Mesendoderm (in vitro differentiated cells): ENCODE results near the gene CHRM4.
A peak's percentile ranks its signal among the peaks of the same experiment; 100 is the strongest.

Source experiments
- DNase-seq: peaks from one replicate; pipeline ENCODE4 v3.0.0; 2013
- H2AK5ac ChIP-seq: 2 replicates; pipeline ENCODE4 v1.6.1; 2013; ENCODE audit warnings: low read length, inconsistent platforms
- H2BK120ac ChIP-seq: 2 replicates; pipeline ENCODE4 v1.6.1; 2013; ENCODE audit warnings: low read depth, mild to moderate bottlenecking, low read length, moderate library complexity, mixed read lengths
- H2BK15ac ChIP-seq: replicated peaks from 2 replicates; pipeline ENCODE4 v1.6.1; 2013; ENCODE audit warnings: low read depth, mild to moderate bottlenecking, moderate library complexity
- H2BK5ac ChIP-seq: 2 replicates; pipeline ENCODE4 v1.6.1; 2013; ENCODE audit warnings: low read length, inconsistent platforms
- H3K18ac ChIP-seq: 2 replicates; pipeline ENCODE4 v1.6.1; 2013; ENCODE audit warnings: mild to moderate bottlenecking, low read length, mixed read lengths
- H3K23ac ChIP-seq: one replicate; pipeline ENCODE4 v1.6.1; 2013; ENCODE audit warnings: low read length
- H3K27ac ChIP-seq: 2 replicates; pipeline ENCODE4 v1.5.1; 2013; ENCODE audit warnings: low read depth, mild to moderate bottlenecking, inconsistent platforms, low read length, moderate library complexity
- H3K27me3 ChIP-seq: 2 replicates; pipeline ENCODE4 v1.6.1; 2013; ENCODE audit warnings: low read length, control low read depth, mild to moderate bottlenecking, inconsistent platforms; ENCODE audit not compliant: insufficient read depth, poor library complexity
- H3K36me3 ChIP-seq: 2 replicates; pipeline ENCODE4 v1.6.1; 2013; ENCODE audit warnings: low read length, inconsistent platforms; ENCODE audit not compliant: control insufficient read depth, insufficient read depth
- H3K4ac ChIP-seq: one replicate; pipeline ENCODE4 v1.6.1; 2013; ENCODE audit warnings: low read depth, mild to moderate bottlenecking, low read length, moderate library complexity
- H3K4me1 ChIP-seq: 2 replicates; pipeline ENCODE4 v1.6.1; 2013; ENCODE audit warnings: low read depth, low read length, inconsistent platforms; ENCODE audit not compliant: control insufficient read depth
- H3K4me2 ChIP-seq: 2 replicates; pipeline ENCODE4 v1.6.1; 2013; ENCODE audit warnings: low read length
- H3K4me3 ChIP-seq: 2 replicates; pipeline ENCODE4 v1.5.1; 2013; ENCODE audit warnings: mild to moderate bottlenecking, low read length
- H3K56ac ChIP-seq: one replicate; pipeline ENCODE4 v1.6.1; 2013; ENCODE audit warnings: low read length
- H3K79me1 ChIP-seq: 2 replicates; pipeline ENCODE4 v1.6.1; 2013; ENCODE audit warnings: low read length, inconsistent platforms
- H3K79me2 ChIP-seq: 2 replicates; pipeline ENCODE4 v1.6.1; 2013; ENCODE audit warnings: mild to moderate bottlenecking, low read length; ENCODE audit not compliant: control insufficient read depth, insufficient read depth
- H3K9ac ChIP-seq: 2 replicates; pipeline ENCODE4 v1.6.1; 2013; ENCODE audit warnings: low read length, inconsistent platforms
- H4K5ac ChIP-seq: one replicate; pipeline ENCODE4 v1.6.1; 2013; ENCODE audit warnings: low read length
- H4K8ac ChIP-seq: one replicate; pipeline ENCODE4 v1.6.1; 2013; ENCODE audit warnings: low read depth, mild to moderate bottlenecking, control low read depth, low read length, moderate library complexity
- WGBS: extraction: QIAGEN DNeasy Blood & Tissue Kit; methylation state at CpG from one replicate; pipeline ENCODE4 v1.1.7; 2013; ENCODE audit warnings: low lambda C conversion rate, missing lambda C conversion rate; ENCODE audit not compliant: insufficient coverage; ENCODE audit errors: extremely low coverage; 5-methylcytosine and 5-hydroxymethylcytosine counted together

The CHRM4 gene

GRCh38 chr11:46420513-46420912, 28.9 kb upstream of the CHRM4 start:
- no peak for DNase-seq
- no peak overlapping the region for H2BK120ac ChIP-seq
- H3K4me3 ChIP-seq: no peak overlapping the region
- no peak overlapping the region for H3K9ac ChIP-seq
- H3K23ac ChIP-seq: no peak overlapping the region
- H3K4ac ChIP-seq: no peak overlapping the region
- peaks cover 1% of the 10 kb centered on the region for H3K36me3 ChIP-seq
- no peak overlapping the region for H2AK5ac ChIP-seq
- no peaks in the 10 kb centered on the region for H3K4me1 ChIP-seq
- H3K56ac ChIP-seq: no peak overlapping the region
- no peak overlapping the region for H4K5ac ChIP-seq
- no peaks in the 10 kb centered on the region for H3K79me2 ChIP-seq
- no peaks in the 10 kb centered on the region for H3K27me3 ChIP-seq
- no peak overlapping the region for H2BK15ac ChIP-seq
- no peak overlapping the region for H3K27ac ChIP-seq
- H3K79me1 ChIP-seq: no peaks in the 10 kb centered on the region
- H4K8ac ChIP-seq: no peak overlapping the region
- H2BK5ac ChIP-seq: no peak overlapping the region
- no peak overlapping the region for H3K18ac ChIP-seq
- no peak overlapping the region for H3K4me2 ChIP-seq
- no CpG with 5 or more reads among the region's 1 CpG for WGBS

GRCh38 chr11:46418751-46419150, 27.2 kb upstream of the CHRM4 start:
- Histone ChIP-seq H3K56ac (no peak overlapping the region), H2BK15ac (no peak overlapping the region), H3K23ac (no peak overlapping the region), H4K5ac (no peak overlapping the region), H4K8ac (no peak overlapping the region), H3K4me1 (no peaks in the 10 kb centered on the region), H2AK5ac (no peak overlapping the region), H3K27me3 (no peaks in the 10 kb centered on the region), H3K18ac (no peak overlapping the region), H3K4ac (no peak overlapping the region), H3K79me1 (no peaks in the 10 kb centered on the region), H2BK5ac (no peak overlapping the region), H3K4me3 (no peak overlapping the region), H3K79me2 (no peaks in the 10 kb centered on the region), H3K4me2 (no peak overlapping the region), H3K9ac (no peak overlapping the region), H2BK120ac (no peak overlapping the region), H3K36me3 (peaks cover 1% of the 10 kb centered on the region), H3K27ac (no peak overlapping the region)
- no CpG with 5 or more reads among the region's 5 CpGs for WGBS
- peak; percentile 33 for DNase-seq

- no peak overlapping the region for H4K8ac ChIP-seq
- no peaks in the 10 kb centered on the region for H3K4me1 ChIP-seq
- H3K23ac ChIP-seq: no peak overlapping the region
- no peak overlapping the region for H3K4me3 ChIP-seq
- no peak overlapping the region for H2BK15ac ChIP-seq
- no peaks in the 10 kb centered on the region for H3K27me3 ChIP-seq
- H3K56ac ChIP-seq: no peak overlapping the region
- H3K18ac ChIP-seq: no peak overlapping the region
- no CpG with 5 or more reads among the region's 7 CpGs for WGBS
- no peak overlapping the region for H2AK5ac ChIP-seq
- no peak overlapping the region for H2BK120ac ChIP-seq
- H3K36me3 ChIP-seq: peaks cover 1% of the 10 kb centered on the region
- DNase-seq: no peak
- H2BK5ac ChIP-seq: no peak overlapping the region
- no peak overlapping the region for H3K4ac ChIP-seq
- no peaks in the 10 kb centered on the region for H3K79me1 ChIP-seq
- H4K5ac ChIP-seq: no peak overlapping the region
- H3K27ac ChIP-seq: no peak overlapping the region
- H3K79me2 ChIP-seq: no peaks in the 10 kb centered on the region
- no peak overlapping the region for H3K9ac ChIP-seq
- H3K4me2 ChIP-seq: no peak overlapping the region
Observed at GRCh38 chr11:46417711-46418110, 26.1 kb upstream of the CHRM4 start.

- H3K27ac ChIP-seq: no peak overlapping the region
Observed at GRCh38 chr11:46414879-46415278, 23.3 kb upstream of the CHRM4 start.

GRCh38 chr11:46414466-46414796, 22.9 kb upstream of the CHRM4 start:
- Histone ChIP-seq H3K4me3 (no peak overlapping the region), H3K9ac (no peak overlapping the region), H3K36me3 (no peaks in the 10 kb centered on the region), H2AK5ac (no peak overlapping the region), H3K27me3 (no peaks in the 10 kb centered on the region), H3K4me2 (no peak overlapping the region), H3K4ac (no peak overlapping the region), H2BK5ac (no peak overlapping the region), H3K56ac (no peak overlapping the region), H4K5ac (no peak overlapping the region), H3K79me2 (no peaks in the 10 kb centered on the region), H2BK120ac (no peak overlapping the region), H2BK15ac (no peak overlapping the region), H3K18ac (no peak overlapping the region), H3K23ac (no peak overlapping the region), H3K27ac (no peak overlapping the region), H3K4me1 (no peaks in the 10 kb centered on the region), H3K79me1 (no peaks in the 10 kb centered on the region), H4K8ac (no peak overlapping the region)
- DNase-seq: no peak
- no CpG with 5 or more reads among the region's 5 CpGs for WGBS

More at GRCh38 chr11:46414879-46415278, 23.3 kb upstream of the CHRM4 start:
- Histone ChIP-seq H3K23ac (no peak overlapping the region), H2BK5ac (no peak overlapping the region), H3K56ac (no peak overlapping the region), H3K4me2 (no peak overlapping the region), H3K9ac (no peak overlapping the region), H3K36me3 (no peaks in the 10 kb centered on the region), H4K5ac (no peak overlapping the region), H3K4me1 (no peaks in the 10 kb centered on the region), H3K4ac (no peak overlapping the region), H2BK15ac (no peak overlapping the region), H3K27me3 (no peaks in the 10 kb centered on the region), H3K79me1 (no peaks in the 10 kb centered on the region), H4K8ac (no peak overlapping the region), H2BK120ac (no peak overlapping the region), H3K18ac (no peak overlapping the region), H2AK5ac (no peak overlapping the region), H3K4me3 (no peak overlapping the region), H3K79me2 (no peaks in the 10 kb centered on the region)
- no CpG with 5 or more reads among the region's 3 CpGs for WGBS
- no peak for DNase-seq

GRCh38 chr11:46413760-46414465, 22.3 kb upstream of the CHRM4 start:
- H2BK5ac ChIP-seq: no peak overlapping the region
- H3K79me2 ChIP-seq: no peaks in the 10 kb centered on the region
- no peak overlapping the region for H2AK5ac ChIP-seq
- no peak for DNase-seq
- H2BK120ac ChIP-seq: no peak overlapping the region
- no peak overlapping the region for H4K8ac ChIP-seq
- H4K5ac ChIP-seq: no peak overlapping the region
- no peaks in the 10 kb centered on the region for H3K4me1 ChIP-seq
- H3K4ac ChIP-seq: no peak overlapping the region
- H3K27ac ChIP-seq: no peak overlapping the region
- no peak overlapping the region for H3K4me2 ChIP-seq
- H2BK15ac ChIP-seq: no peak overlapping the region
- no peak overlapping the region for H3K4me3 ChIP-seq
- H3K79me1 ChIP-seq: no peaks in the 10 kb centered on the region
- H3K36me3 ChIP-seq: no peaks in the 10 kb centered on the region
- no CpG with 5 or more reads among the region's 9 CpGs for WGBS
- H3K18ac ChIP-seq: no peak overlapping the region
- no peaks in the 10 kb centered on the region for H3K27me3 ChIP-seq
- H3K9ac ChIP-seq: no peak overlapping the region
- H3K23ac ChIP-seq: no peak overlapping the region
- no peak overlapping the region for H3K56ac ChIP-seq
